Keratinocyte (primary cell): ENCODE measurements around the gene DPF3.

Source experiments
- CTCF ChIP-seq, 3 experiments: IDR thresholded peaks in 1 of 3; conservative IDR thresholded peaks in 1 of 3; optimal IDR thresholded peaks in 1 of 3; 2 replicates in 2 of 3; 3 replicates in 1 of 3; pipeline versions ENCODE3 to v1.5.1; 2011; ENCODE audit warnings: low read length in 3 of 3, mild to moderate bottlenecking in 3 of 3, moderate library complexity in 2 of 3, control low read depth in 1 of 3, inconsistent platforms in 1 of 3; ENCODE audit not compliant: insufficient read depth in 2 of 3; ENCODE audit errors: extremely low read depth in 1 of 3
- EZH2 ChIP-seq: IDR thresholded peaks from one replicate; pipeline ENCODE4 v1.6.1; 2012; ENCODE audit warnings: inconsistent platforms, mild to moderate bottlenecking, low read length, moderate library complexity

GRCh38 chr14:72653026-72653425, 240.9 kb downstream of the DPF3 start:
- TF ChIP-seq CTCF (optimal IDR thresholded peaks at IDR 0.05 in 1 of 3, IDR thresholded peaks at IDR 0.05 in 1 of 3, conservative IDR thresholded peaks at IDR 0.05 in 1 of 3; ENCODE audit: extremely low read depth in 1 of 3, insufficient read depth in 2 of 3, low read length in 3 of 3) (no peak), EZH2 (no peak)
